Lower lobe of right lung (tissue), 2 donors: ENCODE data around the gene DLX4. TPM values are rescaled to one million over a fixed set of nuclear protein-coding genes. Genes with fewer than 3 reads are reported as not detected.

Source experiments
- ATAC-seq, 2 donors: fragments of 200-7000 bp; cut with Tn5 transposase; one replicate each; pipeline ENCODE4 v1.9.1; 2020 to 2022; ENCODE audit warnings: mild to moderate bottlenecking in 2 of 2, moderate library complexity in 2 of 2
- DNase-seq: peaks from one replicate; pipeline ENCODE4 v3.0.0-alpha.2; 2020
- H3K27ac ChIP-seq: fragments of 200-600 bp; one replicate; pipeline ENCODE4 v1.8.0; 2022
- H3K27me3 ChIP-seq: fragments of 200-600 bp; one replicate; pipeline ENCODE4 v1.8.0; 2022; ENCODE audit warnings: low read depth
- H3K36me3 ChIP-seq: fragments of 200-600 bp; one replicate; pipeline ENCODE4 v1.8.0; 2022; ENCODE audit warnings: mild to moderate bottlenecking
- H3K4me1 ChIP-seq: fragments of 200-600 bp; one replicate; pipeline ENCODE4 v1.8.0; 2022
- H3K4me3 ChIP-seq: fragments of 200-600 bp; one replicate; pipeline ENCODE4 v1.8.0; 2022; ENCODE audit warnings: mild to moderate bottlenecking
- H3K9me3 ChIP-seq: fragments of 200-600 bp; one replicate; pipeline ENCODE4 v1.8.0; 2022
- intact Hi-C: fragments of 100-400 bp; cut with DNase I; formaldehyde crosslinking; loops from one replicate; pipeline ENCODE4 v1.11.0; 2022
- total RNA-seq: library from RNA; stranded (reverse); fragmentation: NEBNext Ultra II Directional; extraction: Animal tissue kit (Norgen Biotek cat#: 25700); gene quantifications from one replicate; pipeline ENCODE4 v1.2.1, GENCODE V29; 2021
- TF ChIP-seq, protein P1 (sequence below): fragments of 200-600 bp; IDR thresholded peaks from one replicate; pipeline ENCODE4 v1.8.0; 2022; ENCODE audit warnings: antibody characterized with exemption, mild to moderate bottlenecking
- donor health status: DM: no; HTN: yes; CAD: no; lungs with severe emphysema.

The DLX4 gene
- total RNA-seq, 1 donor from 2014 or later, result 3.0 TPM

DNA sequence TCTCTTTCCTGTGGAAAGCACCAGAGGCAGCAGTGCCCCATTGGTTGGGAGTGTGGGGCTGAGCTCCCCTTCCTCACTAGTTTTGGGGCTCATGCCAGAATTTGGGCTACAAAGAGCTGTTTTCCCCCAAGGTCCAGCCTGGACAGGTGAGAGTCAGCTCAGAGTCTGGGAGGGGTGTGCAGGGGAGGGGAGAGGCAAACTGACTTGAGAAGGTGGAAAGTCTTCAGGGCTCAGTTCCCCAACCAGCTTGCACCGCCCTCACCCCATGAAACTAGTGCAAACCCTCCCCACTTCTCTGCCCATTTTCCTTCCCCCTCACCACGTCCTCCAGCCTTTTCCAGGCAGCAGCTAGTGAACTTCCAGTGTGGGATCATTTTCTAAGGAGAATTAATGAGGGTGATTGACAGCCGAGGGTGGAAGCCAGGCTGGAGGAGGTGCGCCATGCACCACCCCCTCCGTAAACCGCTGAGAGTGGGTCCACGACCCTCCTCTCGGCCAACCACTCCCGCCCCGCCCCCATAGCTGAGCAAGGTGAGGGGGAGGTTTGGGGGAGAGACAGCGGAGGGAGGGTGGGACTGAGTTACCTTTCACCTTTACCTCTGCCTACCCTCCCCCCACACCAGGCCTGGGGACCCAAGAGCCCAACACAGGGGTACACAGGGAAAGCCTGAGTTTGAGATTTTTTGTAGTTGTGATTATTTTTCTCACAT, 6.2 kb upstream of the DLX4 start:
- H3K27me3 ChIP-seq, result peaks cover 68% of the 10 kb centered on the region
- no peak for ATAC-seq

DNA sequence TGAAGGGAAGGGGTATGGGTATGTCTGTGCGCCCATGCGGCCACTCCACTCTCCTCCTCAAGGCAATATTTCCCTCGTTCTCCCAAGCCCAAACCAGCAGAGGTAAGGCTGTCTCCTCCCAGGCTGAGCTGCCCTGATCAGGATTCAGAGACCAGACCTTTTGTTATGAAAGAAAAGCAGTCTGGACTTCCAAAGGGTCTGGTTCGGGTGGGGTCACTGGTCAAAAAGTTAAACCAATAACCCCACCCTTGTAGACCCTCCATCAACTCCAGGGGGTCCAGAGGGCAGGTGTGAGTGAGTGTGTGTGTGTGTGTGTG, 5.7 kb upstream of the DLX4 start:
- no peak for ATAC-seq
- TF ChIP-seq, protein P1, sequence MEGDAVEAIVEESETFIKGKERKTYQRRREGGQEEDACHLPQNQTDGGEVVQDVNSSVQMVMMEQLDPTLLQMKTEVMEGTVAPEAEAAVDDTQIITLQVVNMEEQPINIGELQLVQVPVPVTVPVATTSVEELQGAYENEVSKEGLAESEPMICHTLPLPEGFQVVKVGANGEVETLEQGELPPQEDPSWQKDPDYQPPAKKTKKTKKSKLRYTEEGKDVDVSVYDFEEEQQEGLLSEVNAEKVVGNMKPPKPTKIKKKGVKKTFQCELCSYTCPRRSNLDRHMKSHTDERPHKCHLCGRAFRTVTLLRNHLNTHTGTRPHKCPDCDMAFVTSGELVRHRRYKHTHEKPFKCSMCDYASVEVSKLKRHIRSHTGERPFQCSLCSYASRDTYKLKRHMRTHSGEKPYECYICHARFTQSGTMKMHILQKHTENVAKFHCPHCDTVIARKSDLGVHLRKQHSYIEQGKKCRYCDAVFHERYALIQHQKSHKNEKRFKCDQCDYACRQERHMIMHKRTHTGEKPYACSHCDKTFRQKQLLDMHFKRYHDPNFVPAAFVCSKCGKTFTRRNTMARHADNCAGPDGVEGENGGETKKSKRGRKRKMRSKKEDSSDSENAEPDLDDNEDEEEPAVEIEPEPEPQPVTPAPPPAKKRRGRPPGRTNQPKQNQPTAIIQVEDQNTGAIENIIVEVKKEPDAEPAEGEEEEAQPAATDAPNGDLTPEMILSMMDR, result no peak
- Histone ChIP-seq H3K27me3 (peaks cover 73% of the 10 kb centered on the region), H3K4me3 (no peak overlapping the region), H3K9me3 (no peaks in the 10 kb centered on the region), H3K27ac (no peak overlapping the region), H3K36me3 (no peaks in the 10 kb centered on the region), H3K4me1 (peaks cover 23% of the 10 kb centered on the region)
- intact Hi-C loops, result no loop called here
- DNase-seq, result no peak

More for the DNA sequence above, 6.2 kb upstream of the DLX4 start:
- Histone ChIP-seq H3K9me3 (no peaks in the 10 kb centered on the region), H3K4me3 (no peak overlapping the region), H3K36me3 (no peaks in the 10 kb centered on the region), H3K27ac (no peak overlapping the region), H3K4me1 (peaks cover 18% of the 10 kb centered on the region)
- intact Hi-C loops, result no loop called here
- no peak for DNase-seq
- TF ChIP-seq, protein P1, result no peak

DNA sequence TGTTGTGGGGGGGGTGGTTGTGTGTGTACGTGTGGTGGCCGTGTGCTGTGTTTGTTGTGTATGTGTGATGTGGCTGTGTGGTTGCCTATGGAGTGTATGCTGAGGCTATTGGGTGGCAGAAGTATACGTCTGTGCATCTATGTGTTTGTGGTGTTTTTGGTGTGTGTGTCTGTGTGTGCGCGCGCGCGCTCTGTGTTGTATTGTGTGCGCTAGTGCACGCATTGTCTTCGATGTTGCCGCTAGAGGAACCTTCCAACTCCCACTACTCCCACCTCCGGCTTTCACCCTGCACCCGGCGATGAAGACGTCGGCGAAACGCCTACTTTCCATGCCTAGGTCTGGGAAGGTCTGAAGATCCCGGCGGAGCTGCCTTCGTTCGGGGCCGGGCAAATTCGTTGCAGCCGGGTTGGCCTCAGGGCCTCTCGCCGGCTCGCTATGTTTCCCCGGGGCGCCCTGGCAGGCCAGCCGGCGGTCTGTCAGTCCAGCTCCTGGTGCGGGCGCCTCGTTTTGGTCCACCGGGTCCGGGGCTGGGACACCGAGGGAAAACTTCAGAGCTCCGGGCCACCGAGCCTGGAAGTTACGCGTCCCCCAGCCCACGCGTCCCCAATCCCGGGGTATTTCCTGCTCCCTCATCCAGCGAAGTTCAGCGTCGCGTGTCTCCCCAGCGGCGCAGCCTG, 5.2 kb upstream of the DLX4 start:
- Histone ChIP-seq H3K9me3 (no peaks in the 10 kb centered on the region), H3K27ac (no peak overlapping the region), H3K36me3 (no peaks in the 10 kb centered on the region), H3K4me3 (no peak overlapping the region), H3K4me1 (peaks cover 26% of the 10 kb centered on the region), H3K27me3 (peaks cover 78% of the 10 kb centered on the region)
- intact Hi-C loops, result no loop called here
- ATAC-seq (no peak), DNase-seq (no peak)
- TF ChIP-seq, protein P1, result no peak

DNA sequence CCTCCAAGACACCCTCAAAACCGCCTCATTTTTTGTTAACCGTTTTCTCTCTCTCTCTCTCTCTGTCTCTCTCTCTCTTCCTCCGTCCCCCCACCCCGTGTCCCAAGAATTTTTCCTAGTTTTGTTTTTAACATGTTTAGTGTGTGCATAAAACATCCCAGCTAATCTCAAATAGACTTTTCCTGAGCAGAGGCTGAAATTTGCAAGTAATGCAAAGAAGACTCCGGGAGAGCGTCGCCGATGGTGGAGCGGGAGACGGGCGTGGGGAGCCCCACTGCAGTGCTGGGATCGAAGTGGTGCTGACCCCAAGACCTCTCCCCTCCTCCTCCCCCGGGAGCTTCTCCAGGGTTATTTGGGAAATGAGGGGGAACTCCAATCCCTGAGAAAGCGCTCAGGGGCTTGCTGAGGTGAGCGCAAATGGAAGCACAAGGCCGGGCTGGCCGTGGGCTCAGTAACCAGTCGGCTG, 4.7 kb upstream of the DLX4 start:
- H3K27me3 ChIP-seq, result peaks cover 84% of the 10 kb centered on the region
- intact Hi-C loops, result no loop called here
- H3K27ac ChIP-seq, result no peak overlapping the region
- peaks cover 32% of the 10 kb centered on the region for H3K4me1 ChIP-seq
- no peak overlapping the region for H3K4me3 ChIP-seq
- no peak for DNase-seq
- no peak for ATAC-seq
- no peaks in the 10 kb centered on the region for H3K9me3 ChIP-seq
- no peaks in the 10 kb centered on the region for H3K36me3 ChIP-seq
- TF ChIP-seq, protein P1, result no peak

DNA sequence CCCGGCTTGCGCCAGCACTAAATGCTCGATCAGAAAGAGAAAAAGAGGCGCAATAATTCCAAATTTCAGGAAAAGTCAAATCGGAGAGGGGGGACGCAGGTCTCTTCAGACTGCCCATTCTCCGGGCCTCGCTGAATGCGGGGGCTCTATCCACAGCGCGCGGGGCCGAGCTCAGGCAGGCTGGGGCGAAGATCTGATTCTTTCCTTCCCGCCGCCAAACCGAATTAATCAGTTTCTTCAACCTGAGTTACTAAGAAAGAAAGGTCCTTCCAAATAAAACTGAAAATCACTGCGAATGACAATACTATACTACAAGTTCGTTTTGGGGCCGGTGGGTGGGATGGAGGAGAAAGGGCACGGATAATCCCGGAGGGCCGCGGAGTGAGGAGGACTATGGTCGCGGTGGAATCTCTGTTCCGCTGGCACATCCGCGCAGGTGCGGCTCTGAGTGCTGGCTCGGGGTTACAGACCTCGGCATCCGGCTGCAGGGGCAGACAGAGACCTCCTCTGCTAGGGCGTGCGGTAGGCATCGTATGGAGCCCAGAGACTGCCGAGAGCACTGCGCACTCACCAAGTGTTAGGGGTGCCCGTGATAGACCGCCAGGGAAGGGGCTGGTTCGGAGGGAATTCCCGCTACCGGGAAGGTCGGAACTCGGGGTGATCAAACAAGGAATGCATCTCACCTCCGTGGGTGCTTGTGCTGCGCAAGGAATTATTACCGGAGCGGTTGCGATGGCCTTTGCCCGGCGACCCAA, 4.0 kb upstream of the DLX4 start:
- H3K4me1 ChIP-seq, result peaks cover 34% of the 10 kb centered on the region
- no peak overlapping the region for H3K4me3 ChIP-seq
- DNase-seq (no peak), ATAC-seq (no peak)
- no peaks in the 10 kb centered on the region for H3K36me3 ChIP-seq
- TF ChIP-seq, protein P1, result no peak
- no peaks in the 10 kb centered on the region for H3K9me3 ChIP-seq
- intact Hi-C loops, result no loop called here
- H3K27me3 ChIP-seq, result peaks cover 88% of the 10 kb centered on the region
- H3K27ac ChIP-seq, result no peak overlapping the region
